HT1080 (cell line): ENCODE results near the gene WFIKKN1. TPM values are rescaled to one million over a fixed set of nuclear protein-coding genes. Genes with fewer than 3 reads are reported as not detected.

Experiments used
- DNase-seq: peaks from one replicate; pipeline ENCODE4 v3.0.0-alpha.2; 2015; ENCODE audit warnings: low read depth
- total RNA-seq: library from RNA; depleted of rRNA; stranded (reverse); fragments of >200 nt; shearing (Covaris generic); gene quantifications from 2 replicates; pipeline ENCODE4 v1.2.3, GENCODE V29; 2014; rRNA removed

The WFIKKN1 gene
- total RNA-seq, 1 experiment from 2014 or later = 0.14 TPM

- no peak for DNase-seq
These were observed 52.7 kb downstream of the WFIKKN1 start for GRCh38 chr16:683396-684070.

Other genes starting within 250 kb of the WFIKKN1 start
- 53.3 and 67.0 TPM in 2 replicates for gene PGAP6, start 249.0 kb upstream of the WFIKKN1 start, total RNA-seq
- gene NME4, start 233.8 kb upstream of the WFIKKN1 start, total RNA-seq = 135 and 140 TPM in 2 replicates
- 8.9 and 11.5 TPM in 2 replicates for gene DECR2, start 229.1 kb upstream of the WFIKKN1 start, total RNA-seq
- 21.3 and 27.9 TPM in 2 replicates for gene RAB11FIP3, start 205.3 kb upstream of the WFIKKN1 start, total RNA-seq
- gene CAPN15, start 103.3 kb upstream of the WFIKKN1 start, total RNA-seq = 92.4 and 122 TPM in 2 replicates
- gene PRR35, start 70.6 kb upstream of the WFIKKN1 start, total RNA-seq = 0.10 TPM in 1 of 2 replicates, not detected in the other
- gene NHLRC4, start 64.0 kb upstream of the WFIKKN1 start, total RNA-seq = 0.07 and 1.1 TPM in 2 replicates
- gene PIGQ, start 61.0 kb upstream of the WFIKKN1 start, total RNA-seq = 38.2 and 53.0 TPM in 2 replicates
- gene RAB40C, start 40.9 kb upstream of the WFIKKN1 start, total RNA-seq = 12.9 and 15.2 TPM in 2 replicates
- gene METTL26, start 5.3 kb downstream of the WFIKKN1 start, total RNA-seq = 190 and 194 TPM in 2 replicates
- 44.9 and 51.1 TPM in 2 replicates for gene MCRIP2, start 10.8 kb downstream of the WFIKKN1 start, total RNA-seq
- gene WDR90, start 18.4 kb downstream of the WFIKKN1 start, total RNA-seq = 27.0 and 27.9 TPM in 2 replicates
- gene RHOT2, start 37.1 kb downstream of the WFIKKN1 start, total RNA-seq = 95.4 and 107 TPM in 2 replicates
- gene RHBDL1, start 44.7 kb downstream of the WFIKKN1 start, total RNA-seq = 1.1 and 1.6 TPM in 2 replicates
- gene STUB1, start 49.4 kb downstream of the WFIKKN1 start, total RNA-seq = 208 and 257 TPM in 2 replicates
- gene JMJD8, start 53.3 kb downstream of the WFIKKN1 start, total RNA-seq = 43.0 and 46.2 TPM in 2 replicates
- gene WDR24, start 59.4 kb downstream of the WFIKKN1 start, total RNA-seq = 3.4 and 4.1 TPM in 2 replicates
- gene FBXL16, start 74.8 kb downstream of the WFIKKN1 start, total RNA-seq = 2.0 and 4.2 TPM in 2 replicates
- 119 and 152 TPM in 2 replicates for gene METRN, start 84.1 kb downstream of the WFIKKN1 start, total RNA-seq
- gene ANTKMT, start 90.2 kb downstream of the WFIKKN1 start, total RNA-seq = 42.3 and 54.6 TPM in 2 replicates
- gene CCDC78, start 95.5 kb downstream of the WFIKKN1 start, total RNA-seq = 4.2 and 4.6 TPM in 2 replicates
- gene HAGHL, start 96.1 kb downstream of the WFIKKN1 start, total RNA-seq = 18.6 and 27.2 TPM in 2 replicates
- 33.1 and 35.7 TPM in 2 replicates for gene CIAO3, start 110.0 kb downstream of the WFIKKN1 start, total RNA-seq
- gene MSLN, start 129.7 kb downstream of the WFIKKN1 start, total RNA-seq = 0.23 TPM in 1 of 2 replicates, not detected in the other
- gene RPUSD1, start 157.4 kb downstream of the WFIKKN1 start, total RNA-seq = 84.1 and 114 TPM in 2 replicates
- gene CHTF18, start 157.6 kb downstream of the WFIKKN1 start, total RNA-seq = 41.6 and 45.6 TPM in 2 replicates
- gene GNG13, start 169.7 kb downstream of the WFIKKN1 start, total RNA-seq = not detected in 2 replicates